Thyroid gland (tissue), 4 donors: ENCODE data around the gene GIGYF1. TPM values are rescaled to one million over a fixed set of nuclear protein-coding genes. Genes with fewer than 3 reads are reported as not detected.
"Not testable (repeated sequence)": the region's sequence is repeated elsewhere in the genome, so short reads cannot be mapped to it uniquely, and the experiment has no call there.

Experiments used
- DNase-seq, 2 donors: peaks; one replicate each; pipeline ENCODE4 v3.0.0-alpha.2; 2019
- H3K27ac ChIP-seq, 3 donors: fragments of 200-600 bp; sonication (generic); 1 replicate in 2 of 3; 2 replicates in 1 of 3; pipeline ENCODE4 v1.5.1; 2016 to 2019; ENCODE audit warnings: mild to moderate bottlenecking in 1 of 3, moderate library complexity in 1 of 3
- H3K27me3 ChIP-seq: fragments of 200-600 bp; sonication (generic); one replicate; pipeline ENCODE4 v1.5.1; 2019
- H3K36me3 ChIP-seq, 2 donors: fragments of 200-600 bp; sonication (generic); one replicate each; pipeline ENCODE4 v1.5.1; 2016 to 2019
- H3K4me1 ChIP-seq, 2 donors: fragments of 200-600 bp; sonication (generic); one replicate each; pipeline ENCODE4 v1.5.1; 2017 to 2019
- H3K4me3 ChIP-seq, 3 donors: fragments of 200-600 bp; sonication (generic); replicated peaks in 1 of 3; 1 replicate in 2 of 3; 2 replicates in 1 of 3; pipeline ENCODE4 v1.5.1; 2016; ENCODE audit warnings: mild to moderate bottlenecking in 1 of 3
- H3K9me3 ChIP-seq: fragments of 200-600 bp; sonication (generic); one replicate; pipeline ENCODE4 v1.5.1; 2017
- POLR2A ChIP-seq, 2 donors: fragments of 450-650 bp; IDR thresholded peaks; one replicate each; pipeline ENCODE4 v1.6.1; 2017; ENCODE audit warnings: antibody characterized with exemption in 2 of 2, mild to moderate bottlenecking in 2 of 2, moderate library complexity in 1 of 2
- WGBS, 2 donors: methylation state at CpG; one replicate each; pipeline ENCODE4 v1.1.5; 2017; 5-methylcytosine and 5-hydroxymethylcytosine counted together
- intact Hi-C: fragments of 100-400 bp; cut with DNase I; formaldehyde crosslinking; loops from one replicate; pipeline ENCODE4 v1.15.1; 2023
- total RNA-seq, 4 donors: library from RNA; depleted of rRNA; stranded (reverse); fragments of >200 nt; gene quantifications; one replicate each; pipeline ENCODE4 v1.2.3, GENCODE V29; 2016
- TF ChIP-seq, protein P1 (sequence below), 6 experiments: fragments of 200-600 bp in 3 of 6; fragments of 450-650 bp in 3 of 6; sonication (generic) in 3 of 6; IDR thresholded peaks; one replicate each; pipeline ENCODE4 v1.5.1; 2016 to 2019; ENCODE audit warnings: antibody characterized with exemption in 6 of 6, mild to moderate bottlenecking in 2 of 6, inconsistent platforms in 1 of 6, moderate library complexity in 1 of 6

GIGYF1 gene
- total RNA-seq, 4 donors from 2014 or later, result 30.5 to 46.9 (median 35.3) TPM

DNA sequence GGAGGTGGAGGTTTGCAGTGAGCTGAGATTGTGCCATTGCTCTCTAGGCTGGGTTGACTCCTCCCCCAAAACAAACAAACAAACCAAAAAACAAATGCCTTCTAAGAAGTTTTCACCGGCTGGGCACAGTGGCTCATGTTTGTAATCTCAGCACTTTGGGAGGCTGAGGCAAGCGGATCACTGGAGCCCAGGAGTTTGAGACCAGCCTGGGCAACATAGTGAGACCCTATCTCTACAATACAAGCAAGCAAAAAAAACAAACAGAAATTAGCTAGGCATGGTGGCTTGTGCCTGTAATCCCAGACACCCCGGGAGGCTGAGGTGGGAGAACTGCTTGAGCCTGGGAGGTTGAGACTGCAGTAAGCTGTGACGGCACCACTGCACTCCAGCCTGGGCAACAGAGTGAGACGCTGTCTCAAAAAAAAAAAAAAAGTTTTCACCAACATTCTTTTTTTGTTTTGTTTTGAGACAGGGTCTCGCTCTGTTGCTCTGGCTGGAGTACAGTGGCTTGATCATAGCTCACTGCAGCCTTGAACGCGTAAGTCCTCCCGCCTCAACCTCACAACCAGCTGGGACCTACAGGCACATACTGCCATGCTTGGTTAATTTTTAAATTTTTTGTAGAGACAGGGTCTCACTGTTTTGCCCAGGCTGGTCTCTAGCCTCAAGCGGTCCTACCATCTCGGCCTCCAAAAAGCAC, 38.0 kb upstream of the GIGYF1 start:
- TF ChIP-seq POLR2A (IDR thresholded peaks at IDR 0.05), result no peak
- TF ChIP-seq, protein P1, sequence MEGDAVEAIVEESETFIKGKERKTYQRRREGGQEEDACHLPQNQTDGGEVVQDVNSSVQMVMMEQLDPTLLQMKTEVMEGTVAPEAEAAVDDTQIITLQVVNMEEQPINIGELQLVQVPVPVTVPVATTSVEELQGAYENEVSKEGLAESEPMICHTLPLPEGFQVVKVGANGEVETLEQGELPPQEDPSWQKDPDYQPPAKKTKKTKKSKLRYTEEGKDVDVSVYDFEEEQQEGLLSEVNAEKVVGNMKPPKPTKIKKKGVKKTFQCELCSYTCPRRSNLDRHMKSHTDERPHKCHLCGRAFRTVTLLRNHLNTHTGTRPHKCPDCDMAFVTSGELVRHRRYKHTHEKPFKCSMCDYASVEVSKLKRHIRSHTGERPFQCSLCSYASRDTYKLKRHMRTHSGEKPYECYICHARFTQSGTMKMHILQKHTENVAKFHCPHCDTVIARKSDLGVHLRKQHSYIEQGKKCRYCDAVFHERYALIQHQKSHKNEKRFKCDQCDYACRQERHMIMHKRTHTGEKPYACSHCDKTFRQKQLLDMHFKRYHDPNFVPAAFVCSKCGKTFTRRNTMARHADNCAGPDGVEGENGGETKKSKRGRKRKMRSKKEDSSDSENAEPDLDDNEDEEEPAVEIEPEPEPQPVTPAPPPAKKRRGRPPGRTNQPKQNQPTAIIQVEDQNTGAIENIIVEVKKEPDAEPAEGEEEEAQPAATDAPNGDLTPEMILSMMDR (IDR thresholded peaks at IDR 0.05), result no peak

DNA sequence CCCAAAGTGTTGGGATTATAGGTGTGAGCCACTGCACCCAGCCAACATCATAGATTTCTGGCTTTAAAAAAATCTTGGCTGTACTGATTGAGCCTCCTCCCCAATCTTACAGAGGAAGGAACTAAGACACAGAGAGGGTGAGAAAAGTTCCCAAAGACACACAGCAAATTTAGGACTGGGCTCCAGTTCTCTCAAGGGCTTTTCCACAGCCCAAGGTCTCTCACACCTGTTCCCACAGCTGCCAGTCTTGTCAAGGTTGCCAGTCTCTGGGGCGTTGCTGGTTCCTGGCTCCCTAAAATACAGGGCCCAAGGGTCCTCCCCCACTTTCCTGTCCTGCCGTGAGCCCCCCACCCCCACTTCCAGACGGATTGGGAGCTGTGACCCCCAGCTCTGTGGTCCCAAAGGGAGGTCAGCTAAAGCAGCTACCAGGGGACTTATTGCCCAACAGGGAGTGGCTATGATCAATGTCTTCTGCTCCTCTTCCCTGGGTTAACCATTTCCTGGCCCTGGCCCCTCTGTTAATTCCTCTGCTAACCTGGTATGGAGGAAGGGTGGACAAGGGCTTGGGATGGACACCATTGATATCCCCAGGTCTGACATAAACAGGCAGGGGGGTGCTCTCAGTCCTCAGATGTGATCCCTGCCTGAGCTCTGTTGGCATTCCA, 36.2 kb upstream of the GIGYF1 start:
- no peaks in the 10 kb centered on the region for H3K9me3 ChIP-seq
- H3K36me3 ChIP-seq, result no peaks in the 10 kb centered on the region
- no peak for TF ChIP-seq POLR2A (IDR thresholded peaks at IDR 0.05)
- TF ChIP-seq, protein P1 (IDR thresholded peaks at IDR 0.05), result no peak
- H3K27ac ChIP-seq, result no peak overlapping the region
- no peak for DNase-seq
- 70% methylated on average over 2 of the region's 3 CpGs; no CpG with 5 or more reads in 1 of the 2 donors for WGBS, 2 donors
- no peak overlapping the region for H3K4me3 ChIP-seq
- intact Hi-C loops, result no loop called here
- H3K27me3 ChIP-seq, result no peaks in the 10 kb centered on the region
- no peaks in the 10 kb centered on the region for H3K4me1 ChIP-seq

More for the DNA sequence above, 38.0 kb upstream of the GIGYF1 start:
- no peak overlapping the region for H3K27ac ChIP-seq
- no peak overlapping the region for H3K4me3 ChIP-seq
- intact Hi-C loops, result no loop called here
- no peaks in the 10 kb centered on the region for H3K4me1 ChIP-seq
- no peaks in the 10 kb centered on the region for H3K9me3 ChIP-seq
- DNase-seq, result peak in 1 of 2 donors; percentile 6
- no peaks in the 10 kb centered on the region for H3K27me3 ChIP-seq
- H3K36me3 ChIP-seq, result no peaks in the 10 kb centered on the region
- WGBS, 2 donors, result 44 to 53% methylated on average over 9 to 10 of the region's 11 CpGs

DNA sequence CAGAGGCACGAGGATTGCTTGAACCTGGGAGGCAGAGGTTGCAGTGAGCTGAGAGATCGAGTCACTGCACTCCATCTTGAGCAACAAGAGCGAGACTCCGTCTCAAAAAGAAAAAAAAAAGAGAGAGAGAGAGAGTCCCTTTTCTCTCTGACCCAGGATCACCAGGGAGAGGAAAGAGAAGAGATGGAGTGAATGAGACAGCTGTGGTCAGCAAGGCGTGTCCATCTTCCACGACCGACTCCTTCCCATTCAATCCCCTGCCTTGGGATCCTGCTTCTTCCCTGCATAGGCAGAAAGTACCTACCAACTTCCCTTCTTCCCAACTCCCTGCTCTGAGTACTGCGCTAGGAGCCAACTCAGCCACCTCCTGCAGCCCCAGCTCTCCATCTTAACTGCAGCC, 34.1 kb upstream of the GIGYF1 start:
- no peak overlapping the region for H3K27ac ChIP-seq
- H3K4me3 ChIP-seq, result no peak overlapping the region
- WGBS, 2 donors, result 67 to 76% methylated on average over 8 of the region's 8 CpGs
- H3K4me1 ChIP-seq, result peaks cover 3 to 4% of the 10 kb centered on the region in 2 donors
- no peaks in the 10 kb centered on the region for H3K27me3 ChIP-seq
- intact Hi-C loops, result loop anchor here (10.0 kb wide), 1 partner anchor 263 kb away; the partner anchor contains the start of gene SPACDR
- H3K36me3 ChIP-seq, result no peaks in the 10 kb centered on the region
- H3K9me3 ChIP-seq, result no peaks in the 10 kb centered on the region
- TF ChIP-seq, protein P1 (IDR thresholded peaks at IDR 0.05), result no peak
- no peak for TF ChIP-seq POLR2A (IDR thresholded peaks at IDR 0.05)
- no peak for DNase-seq

DNA sequence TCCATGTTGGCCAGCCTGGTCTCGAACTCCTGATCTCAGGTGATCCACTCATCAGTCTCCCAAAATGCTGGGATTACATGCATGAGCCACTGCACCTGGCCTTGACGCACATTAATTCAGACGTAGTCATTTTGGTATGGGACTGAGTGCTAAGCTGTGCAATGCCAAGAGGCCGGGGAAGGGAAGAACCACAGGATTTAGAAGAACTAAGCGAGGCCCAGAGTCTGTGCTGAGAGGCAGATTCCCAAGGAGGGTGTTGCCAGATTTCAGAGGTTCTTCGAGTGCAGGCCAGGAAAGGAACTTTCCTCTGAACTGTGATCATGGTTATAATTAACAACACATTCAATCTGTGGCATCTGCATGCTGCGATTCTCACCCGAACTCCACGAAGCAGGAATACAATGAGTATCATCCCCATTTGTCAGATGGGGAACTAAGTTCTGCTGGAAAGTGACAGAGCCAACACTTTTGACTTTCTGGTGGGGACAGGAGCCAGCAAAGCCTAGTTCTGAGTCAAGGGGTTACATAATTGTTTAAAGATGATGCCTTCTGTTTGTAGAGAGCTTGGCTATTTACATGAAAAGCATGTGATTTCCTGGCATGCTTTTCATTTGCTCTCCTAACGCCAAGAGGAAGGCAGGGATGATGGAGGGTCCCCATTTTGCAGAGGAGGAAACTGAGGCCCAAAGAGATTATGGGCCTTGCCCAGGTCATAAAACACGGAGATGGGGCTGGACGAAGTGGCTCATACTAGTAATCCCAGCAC, 33.1 kb upstream of the GIGYF1 start:
- TF ChIP-seq POLR2A (IDR thresholded peaks at IDR 0.05), result no peak
- intact Hi-C loops, result loop anchor here (10.0 kb wide), 1 partner anchor 262 kb away; the partner anchor contains the start of gene SPACDR
- Histone ChIP-seq H3K4me3 (no peak overlapping the region), H3K4me1 (peaks cover 3 to 4% of the 10 kb centered on the region in 2 donors), H3K36me3 (no peaks in the 10 kb centered on the region), H3K27ac (no peak overlapping the region), H3K9me3 (no peaks in the 10 kb centered on the region), H3K27me3 (no peaks in the 10 kb centered on the region)
- WGBS, 2 donors, result 62 to 67% methylated on average over 12 of the region's 12 CpGs
- DNase-seq, result no peak

DNA sequence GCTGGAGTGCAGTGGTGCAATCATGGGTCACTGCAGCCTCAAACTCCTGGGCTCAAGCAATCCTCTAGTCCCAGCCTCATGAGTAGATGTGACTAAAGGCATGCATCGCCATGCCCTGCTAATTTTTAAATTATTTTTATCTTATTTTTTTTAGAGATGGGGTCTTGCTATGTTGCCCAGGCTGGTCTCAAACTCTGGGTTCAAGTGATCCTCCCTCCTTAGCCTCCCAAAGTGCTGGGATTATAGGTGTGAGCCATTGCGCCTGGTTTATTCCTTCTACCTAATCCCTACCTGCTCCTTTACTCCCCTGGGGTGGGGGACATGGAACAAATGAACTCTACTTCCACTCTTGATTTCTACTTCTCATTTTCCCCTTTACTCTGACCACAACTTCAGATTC, 30.3 kb upstream of the GIGYF1 start:
- H3K4me1 ChIP-seq, result peaks cover 3 to 15% of the 10 kb centered on the region in 2 donors
- 94 to 98% methylated on average over 2 of the region's 2 CpGs for WGBS, 2 donors
- H3K4me3 ChIP-seq, H3K27me3 ChIP-seq, H3K9me3 ChIP-seq, DNase-seq, H3K27ac ChIP-seq, H3K36me3 ChIP-seq: not testable (repeated sequence)
- intact Hi-C loops, result loop anchor here (10.0 kb wide), 1 partner anchor 260 kb away; the partner anchor contains the start of gene SPACDR
